ENCODE measurements around the gene TSC2.

The TSC2 gene

GRCh38 chr16:2043667-2044451 lies 3.9 kb upstream of the TSC2 start:
- no peak for DNase-seq (ENCODE audit: low spot score)

- no peak for DNase-seq (ENCODE audit: low spot score)
Measured at GRCh38 chr16:2044541-2044940, 3.2 kb upstream of the TSC2 start.

- DNase-seq (ENCODE audit: low spot score), result no peak
Measured at GRCh38 chr16:2045965-2046892, 1.6 kb upstream of the TSC2 start.

- no peak for DNase-seq (ENCODE audit: low spot score)
Measured at GRCh38 chr16:2046893-2047329, 874 bp upstream of the TSC2 start.

GRCh38 chr16:2048116-2048543 lies 345 bp downstream of the TSC2 start:
- DNase-seq (ENCODE audit: low spot score), result no peak

GRCh38 chr16:2053211-2053610 lies 5.4 kb downstream of the TSC2 start:
- DNase-seq (ENCODE audit: low spot score), result no peak

GRCh38 chr16:2053897-2054296 lies 6.1 kb downstream of the TSC2 start:
- no peak for DNase-seq (ENCODE audit: low spot score)

GRCh38 chr16:2054543-2055245 lies 6.9 kb downstream of the TSC2 start:
- no peak for DNase-seq (ENCODE audit: low spot score)

- no peak for DNase-seq (ENCODE audit: low spot score)
Measured at GRCh38 chr16:2056077-2056476, 8.3 kb downstream of the TSC2 start.

- DNase-seq (ENCODE audit: low spot score), result no peak
Measured at GRCh38 chr16:2056681-2057407, 9.1 kb downstream of the TSC2 start.

- no peak for DNase-seq (ENCODE audit: low spot score)
Measured at GRCh38 chr16:2057438-2057837, 9.7 kb downstream of the TSC2 start.

GRCh38 chr16:2058420-2058819 lies 10.6 kb downstream of the TSC2 start:
- DNase-seq (ENCODE audit: low spot score), result no peak

- no peak for DNase-seq (ENCODE audit: low spot score)
Measured at GRCh38 chr16:2058872-2059271, 11.1 kb downstream of the TSC2 start.

- DNase-seq (ENCODE audit: low spot score), result no peak
Measured at GRCh38 chr16:2060346-2060745, 12.6 kb downstream of the TSC2 start.

- no peak for DNase-seq (ENCODE audit: low spot score)
Measured at GRCh38 chr16:2061023-2061422, 13.2 kb downstream of the TSC2 start.

- no peak for DNase-seq (ENCODE audit: low spot score)
Measured at GRCh38 chr16:2061526-2061925, 13.7 kb downstream of the TSC2 start.

- DNase-seq (ENCODE audit: low spot score), result no peak
Measured at GRCh38 chr16:2062801-2063200, 15.0 kb downstream of the TSC2 start.

- no peak for DNase-seq (ENCODE audit: low spot score)
Measured at GRCh38 chr16:2063861-2064260, 16.1 kb downstream of the TSC2 start.

GRCh38 chr16:2064368-2064945 lies 16.7 kb downstream of the TSC2 start:
- DNase-seq (ENCODE audit: low spot score), result no peak

- no peak for DNase-seq (ENCODE audit: low spot score)
Measured at GRCh38 chr16:2066139-2066538, 18.4 kb downstream of the TSC2 start.

All from LoVo (cell line).